ENCODE measurements around the gene HCK. TPM values are rescaled to one million over a fixed set of nuclear protein-coding genes. Genes with fewer than 3 reads are reported as not detected.

The HCK gene
- total and polyA plus RNA-seq, 7 donors, result 8.6 to 28.0 (median 17.5) TPM

DNA sequence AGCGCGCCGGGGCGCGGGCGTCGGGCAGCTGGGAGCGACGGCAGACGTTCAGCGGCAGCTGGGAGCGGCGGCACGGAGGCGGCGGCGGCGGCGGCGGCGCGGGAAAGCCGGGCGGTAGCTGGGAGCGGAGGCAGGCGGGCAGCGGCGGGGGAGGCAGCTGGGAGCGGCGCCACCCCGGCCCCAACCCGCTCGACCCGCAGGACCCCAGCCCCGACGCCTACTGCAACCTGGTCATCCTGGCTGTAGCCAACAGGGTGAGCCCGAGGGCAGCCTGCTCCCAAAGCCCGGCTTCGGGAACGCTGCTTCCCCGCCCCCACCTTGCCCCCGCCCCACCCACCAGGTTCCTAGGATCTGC, 32.9 kb upstream of the HCK start:
- peaks cover 0 to 22% (median 16%) of the 10 kb centered on the region in 4 donors for H3K4me1 ChIP-seq
- TF ChIP-seq POLR2A (IDR thresholded peaks at IDR 0.05) (no peak), EP300 (IDR thresholded peaks at IDR 0.05) (no peak), POLR2AphosphoS5 (IDR thresholded peaks at IDR 0.05) (no peak)
- TF ChIP-seq, protein P1, sequence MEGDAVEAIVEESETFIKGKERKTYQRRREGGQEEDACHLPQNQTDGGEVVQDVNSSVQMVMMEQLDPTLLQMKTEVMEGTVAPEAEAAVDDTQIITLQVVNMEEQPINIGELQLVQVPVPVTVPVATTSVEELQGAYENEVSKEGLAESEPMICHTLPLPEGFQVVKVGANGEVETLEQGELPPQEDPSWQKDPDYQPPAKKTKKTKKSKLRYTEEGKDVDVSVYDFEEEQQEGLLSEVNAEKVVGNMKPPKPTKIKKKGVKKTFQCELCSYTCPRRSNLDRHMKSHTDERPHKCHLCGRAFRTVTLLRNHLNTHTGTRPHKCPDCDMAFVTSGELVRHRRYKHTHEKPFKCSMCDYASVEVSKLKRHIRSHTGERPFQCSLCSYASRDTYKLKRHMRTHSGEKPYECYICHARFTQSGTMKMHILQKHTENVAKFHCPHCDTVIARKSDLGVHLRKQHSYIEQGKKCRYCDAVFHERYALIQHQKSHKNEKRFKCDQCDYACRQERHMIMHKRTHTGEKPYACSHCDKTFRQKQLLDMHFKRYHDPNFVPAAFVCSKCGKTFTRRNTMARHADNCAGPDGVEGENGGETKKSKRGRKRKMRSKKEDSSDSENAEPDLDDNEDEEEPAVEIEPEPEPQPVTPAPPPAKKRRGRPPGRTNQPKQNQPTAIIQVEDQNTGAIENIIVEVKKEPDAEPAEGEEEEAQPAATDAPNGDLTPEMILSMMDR (IDR thresholded peaks at IDR 0.05), result no peak
- intact Hi-C loops (cut with DNase I), result no loop called here
- peak overlapping the region in 3 of 4 donors; percentile 37 to 46 (median 42) for H3K4me3 ChIP-seq
- no peaks in the 10 kb centered on the region for H3K36me3 ChIP-seq
- no peak for DNase-seq
- no peaks in the 10 kb centered on the region for H3K9me3 ChIP-seq
- WGBS, 2 donors, result 0 to 1% methylated on average over 42 of the region's 42 CpGs
- peaks cover 30 to 94% (median 49%) of the 10 kb centered on the region in 3 donors for H3K27me3 ChIP-seq
- no peak overlapping the region for H3K27ac ChIP-seq

DNA sequence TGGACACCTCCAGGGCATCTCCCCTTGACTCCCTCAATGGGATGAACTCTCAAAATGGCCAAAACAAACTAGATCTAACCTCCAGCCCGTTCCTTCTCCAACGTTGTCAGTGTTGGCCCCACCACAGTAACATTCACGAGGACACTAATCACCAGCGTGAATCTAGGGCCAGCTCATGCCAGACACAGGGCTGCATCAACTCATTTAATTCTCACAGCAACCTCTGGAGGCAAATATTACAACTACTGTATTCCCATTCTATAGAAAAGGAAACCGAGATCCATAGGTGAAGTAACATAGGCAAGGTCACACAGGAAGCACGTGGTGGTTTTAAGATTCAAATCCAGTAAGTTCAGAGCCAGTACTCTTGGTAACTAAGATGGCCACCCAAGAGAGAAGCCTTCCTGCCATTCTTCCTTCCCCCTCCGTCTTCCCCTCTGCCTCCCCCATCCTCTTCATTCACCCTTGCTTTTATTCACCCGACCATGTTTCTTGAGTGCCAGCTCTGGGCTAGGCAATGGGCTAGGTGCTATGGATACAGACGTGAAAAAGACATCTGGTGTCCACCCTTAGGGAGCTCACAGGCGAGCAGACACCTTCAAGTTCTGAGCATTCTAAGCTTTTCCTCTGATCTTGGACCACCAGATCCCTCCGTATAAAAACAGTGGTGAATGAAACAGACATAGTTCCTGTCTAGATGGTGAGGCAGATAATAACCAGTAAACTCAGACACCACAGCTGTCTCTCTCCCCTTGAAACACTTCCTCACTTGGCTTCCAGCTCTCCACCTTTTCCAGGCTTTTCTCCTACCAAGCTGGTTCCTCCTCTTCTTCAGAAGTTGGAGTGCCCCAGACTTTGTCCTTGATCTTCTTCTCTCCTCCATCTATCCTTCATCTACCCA, 32.2 kb upstream of the HCK start:
- WGBS, 2 donors, result 29 to 30% methylated on average over 11 of the region's 11 CpGs
- Histone ChIP-seq H3K4me1 (peaks cover 0 to 22% (median 16%) of the 10 kb centered on the region in 4 donors), H3K36me3 (no peaks in the 10 kb centered on the region), H3K27ac (no peak overlapping the region), H3K9me3 (no peaks in the 10 kb centered on the region), H3K4me3 (peak overlapping the region in 2 of 4 donors; percentile 37 to 46), H3K27me3 (peaks cover 30 to 96% (median 49%) of the 10 kb centered on the region in 3 donors)
- TF ChIP-seq POLR2AphosphoS5 (IDR thresholded peaks at IDR 0.05), result no peak
- no peak for TF ChIP-seq POLR2A (IDR thresholded peaks at IDR 0.05)
- TF ChIP-seq EP300 (IDR thresholded peaks at IDR 0.05), result no peak
- intact Hi-C loops (cut with DNase I), result no loop called here
- DNase-seq, result no peak

DNA sequence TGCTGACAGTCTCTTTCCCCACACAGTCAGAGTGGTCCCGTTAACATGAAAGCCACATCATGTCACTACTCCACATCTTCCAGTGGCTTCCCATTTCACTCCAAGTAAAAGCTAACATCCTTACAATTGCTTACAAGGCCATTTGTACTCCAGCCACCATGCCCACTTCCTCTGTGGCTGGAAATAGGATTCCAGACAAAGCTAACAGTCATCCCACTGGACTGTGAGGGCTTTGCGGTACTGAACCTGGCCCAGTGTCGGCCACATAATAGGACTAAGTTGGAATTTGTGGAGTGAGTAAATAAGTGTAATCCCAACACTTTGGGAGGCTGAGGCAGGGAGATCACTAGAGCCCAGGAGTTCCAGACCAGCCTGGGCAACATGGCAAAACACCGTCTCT, 31.0 kb upstream of the HCK start:
- 84 to 91% methylated on average over 4 of the region's 4 CpGs for WGBS, 2 donors
- Histone ChIP-seq H3K36me3 (no peaks in the 10 kb centered on the region), H3K9me3 (no peaks in the 10 kb centered on the region), H3K27ac (no peak overlapping the region), H3K4me1 (peaks cover 0 to 22% (median 16%) of the 10 kb centered on the region in 4 donors), H3K27me3 (peaks cover 30 to 92% (median 49%) of the 10 kb centered on the region in 3 donors), H3K4me3 (no peak overlapping the region)
- intact Hi-C loops (cut with DNase I), result no loop called here
- TF ChIP-seq POLR2AphosphoS5 (IDR thresholded peaks at IDR 0.05) (no peak), POLR2A (IDR thresholded peaks at IDR 0.05) (no peak), EP300 (IDR thresholded peaks at IDR 0.05) (no peak)
- TF ChIP-seq, protein P1 (IDR thresholded peaks at IDR 0.05), result no peak
- no peak for DNase-seq

DNA sequence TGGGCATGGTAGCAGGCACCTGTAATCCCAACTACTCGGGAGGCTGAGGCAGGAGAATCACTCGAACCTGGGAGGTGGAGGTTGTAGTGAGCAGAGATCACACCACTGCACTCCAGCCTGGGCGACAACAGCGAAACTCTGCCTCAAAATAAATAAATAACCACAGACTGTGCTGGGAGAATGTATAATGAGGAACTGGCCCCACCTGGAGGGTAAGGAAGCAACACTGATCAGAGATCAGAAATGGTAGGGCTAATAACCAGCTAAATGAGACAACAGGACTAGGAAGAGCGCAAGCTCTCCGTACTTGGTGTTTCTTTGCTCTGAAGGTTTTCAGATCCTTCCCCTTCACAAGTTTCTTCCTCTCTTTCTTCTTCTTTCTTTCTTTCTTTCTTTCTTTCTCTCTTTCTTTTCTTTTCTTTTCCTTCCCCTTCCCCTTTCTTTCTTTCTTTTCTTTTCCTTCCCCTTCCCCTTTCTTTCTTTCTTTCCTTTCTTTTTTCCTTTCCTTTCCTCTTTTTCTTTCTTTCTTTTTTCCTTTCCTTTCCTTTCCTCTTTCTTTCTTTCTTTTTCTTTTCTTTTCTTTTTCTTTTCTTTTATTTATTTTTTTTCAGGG, 27.3 kb upstream of the HCK start:
- no peak for DNase-seq
- intact Hi-C loops (cut with DNase I), result no loop called here
- no peak overlapping the region for H3K4me3 ChIP-seq
- no peak overlapping the region for H3K27ac ChIP-seq
- TF ChIP-seq POLR2A (IDR thresholded peaks at IDR 0.05), result no peak
- TF ChIP-seq, protein P1 (IDR thresholded peaks at IDR 0.05), result no peak
- H3K9me3 ChIP-seq, result no peaks in the 10 kb centered on the region
- 63 to 64% methylated on average over 6 of the region's 6 CpGs for WGBS, 2 donors
- peaks cover 0 to 2% (median 0%) of the 10 kb centered on the region in 4 donors for H3K4me1 ChIP-seq
- H3K27me3 ChIP-seq, result peaks cover 19 to 59% (median 28%) of the 10 kb centered on the region in 3 donors
- H3K36me3 ChIP-seq, result no peaks in the 10 kb centered on the region

DNA sequence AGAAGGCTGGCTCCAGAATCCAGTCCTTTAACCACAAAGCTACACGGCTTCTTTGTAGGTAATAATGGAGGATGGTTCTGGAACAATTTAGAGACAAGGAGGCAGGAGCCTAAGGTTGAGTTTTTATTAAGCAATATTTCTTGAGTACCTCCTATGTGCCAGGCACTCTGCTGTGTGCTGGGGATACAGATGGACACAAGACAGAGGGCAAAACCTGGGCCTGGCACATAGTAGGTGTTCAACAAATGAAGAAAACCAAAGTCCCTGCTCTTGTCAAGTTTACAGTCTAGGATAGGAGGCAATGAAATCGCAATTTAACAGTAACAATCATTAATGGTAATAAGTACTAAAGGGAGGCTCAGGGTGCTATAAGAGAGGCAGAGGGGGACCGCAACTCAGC, 24.4 kb upstream of the HCK start:
- no peak overlapping the region for H3K27ac ChIP-seq
- H3K4me3 ChIP-seq, result no peak overlapping the region
- DNase-seq, result no peak
- intact Hi-C loops (cut with DNase I), result no loop called here
- peaks cover 7 to 52% (median 17%) of the 10 kb centered on the region in 3 donors for H3K27me3 ChIP-seq
- H3K9me3 ChIP-seq, result no peaks in the 10 kb centered on the region
- WGBS, 2 donors, result 87 to 96% methylated on average over 3 of the region's 3 CpGs
- peaks cover 0 to 10% (median 8%) of the 10 kb centered on the region in 4 donors for H3K4me1 ChIP-seq
- H3K36me3 ChIP-seq, result no peaks in the 10 kb centered on the region
- TF ChIP-seq EP300 (IDR thresholded peaks at IDR 0.05) (no peak), POLR2A (IDR thresholded peaks at IDR 0.05) (no peak), POLR2AphosphoS5 (IDR thresholded peaks at IDR 0.05) (no peak)
- TF ChIP-seq, protein P1 (IDR thresholded peaks at IDR 0.05), result no peak

Measured in sigmoid colon (tissue), 7 donors.